Stimulated activated naive CD8-positive, alpha-beta T cell treated with anti-CD3 and anti-CD28 coated beads, Interleukin-15, Interleukin-2, amounts not matched to agents 100 ng/mL and 50 ng/mL, for 24 hours (primary cell): Measurements from ENCODE around the gene METTL25.

Source experiments
- H3K27ac Mint-ChIP-seq: one replicate; pipeline ENCODE4 v1.8.0; 2021; ENCODE audit warnings: mild to moderate bottlenecking, mixed read lengths
- H3K27me3 Mint-ChIP-seq: one replicate; pipeline ENCODE4 v1.8.0; 2021; ENCODE audit warnings: mixed read lengths
- H3K36me3 Mint-ChIP-seq: one replicate; pipeline ENCODE4 v1.8.0; 2021; ENCODE audit warnings: low read depth, mixed read lengths
- H3K4me1 Mint-ChIP-seq: one replicate; pipeline ENCODE4 v1.8.0; 2021; ENCODE audit warnings: low read depth, mixed read lengths
- H3K4me3 Mint-ChIP-seq: one replicate; pipeline ENCODE4 v1.8.0; 2021; ENCODE audit warnings: mild to moderate bottlenecking, mixed read lengths
- H3K9me3 Mint-ChIP-seq: one replicate; pipeline ENCODE4 v1.8.0; 2021; ENCODE audit warnings: mixed read lengths

METTL25 gene

GRCh38 chr12:82426586-82426985 lies 68.3 kb downstream of the METTL25 start:
- Mint-ChIP-seq H3K4me3 (no peak overlapping the region), H3K27me3 (no peaks in the 10 kb centered on the region), H3K27ac (no peak overlapping the region), H3K4me1 (peaks cover 10% of the 10 kb centered on the region), H3K36me3 (peaks cover 7% of the 10 kb centered on the region), H3K9me3 (no peaks in the 10 kb centered on the region)

- Mint-ChIP-seq H3K36me3 (peaks cover 7% of the 10 kb centered on the region), H3K4me1 (peaks cover 3% of the 10 kb centered on the region), H3K27ac (no peak overlapping the region), H3K27me3 (no peaks in the 10 kb centered on the region), H3K9me3 (no peaks in the 10 kb centered on the region), H3K4me3 (no peak overlapping the region)
Measured at GRCh38 chr12:82430541-82431145, 72.3 kb downstream of the METTL25 start.

- no peaks in the 10 kb centered on the region for H3K9me3 Mint-ChIP-seq
- no peaks in the 10 kb centered on the region for H3K27me3 Mint-ChIP-seq
- H3K4me3 Mint-ChIP-seq, result no peak overlapping the region
- peaks cover 7% of the 10 kb centered on the region for H3K4me1 Mint-ChIP-seq
- peaks cover 18% of the 10 kb centered on the region for H3K36me3 Mint-ChIP-seq
- H3K27ac Mint-ChIP-seq, result no peak overlapping the region
Measured at GRCh38 chr12:82434392-82434911, 76.1 kb downstream of the METTL25 start.

- no peaks in the 10 kb centered on the region for H3K27me3 Mint-ChIP-seq
- H3K4me3 Mint-ChIP-seq, result no peak overlapping the region
- peaks cover 31% of the 10 kb centered on the region for H3K36me3 Mint-ChIP-seq
- no peak overlapping the region for H3K27ac Mint-ChIP-seq
- peaks cover 7% of the 10 kb centered on the region for H3K4me1 Mint-ChIP-seq
- H3K9me3 Mint-ChIP-seq, result no peaks in the 10 kb centered on the region
Measured at GRCh38 chr12:82436354-82436753, 78.0 kb downstream of the METTL25 start.

- no peak overlapping the region for H3K27ac Mint-ChIP-seq
- H3K27me3 Mint-ChIP-seq, result no peaks in the 10 kb centered on the region
- H3K9me3 Mint-ChIP-seq, result no peaks in the 10 kb centered on the region
- H3K4me1 Mint-ChIP-seq, result peaks cover 7% of the 10 kb centered on the region
- no peak overlapping the region for H3K4me3 Mint-ChIP-seq
- peaks cover 44% of the 10 kb centered on the region for H3K36me3 Mint-ChIP-seq
Measured at GRCh38 chr12:82437744-82438143, 79.4 kb downstream of the METTL25 start.

- Mint-ChIP-seq H3K36me3 (peaks cover 49% of the 10 kb centered on the region), H3K9me3 (no peaks in the 10 kb centered on the region), H3K27ac (peak overlapping the region; percentile 12), H3K4me1 (peaks cover 7% of the 10 kb centered on the region), H3K4me3 (no peak overlapping the region), H3K27me3 (no peaks in the 10 kb centered on the region)
Measured at GRCh38 chr12:82438356-82438755, 80.0 kb downstream of the METTL25 start.

GRCh38 chr12:82440885-82441284 lies 82.6 kb downstream of the METTL25 start:
- Mint-ChIP-seq H3K36me3 (peaks cover 62% of the 10 kb centered on the region), H3K4me3 (no peak overlapping the region), H3K4me1 (peaks cover 7% of the 10 kb centered on the region), H3K27ac (no peak overlapping the region), H3K27me3 (no peaks in the 10 kb centered on the region), H3K9me3 (no peaks in the 10 kb centered on the region)

- no peak overlapping the region for H3K4me3 Mint-ChIP-seq
- no peaks in the 10 kb centered on the region for H3K9me3 Mint-ChIP-seq
- H3K4me1 Mint-ChIP-seq, result no peaks in the 10 kb centered on the region
- H3K27ac Mint-ChIP-seq, result no peak overlapping the region
- no peaks in the 10 kb centered on the region for H3K27me3 Mint-ChIP-seq
- peaks cover 6% of the 10 kb centered on the region for H3K36me3 Mint-ChIP-seq
Measured at GRCh38 chr12:82448911-82449578, 90.7 kb downstream of the METTL25 start.

- no peaks in the 10 kb centered on the region for H3K9me3 Mint-ChIP-seq
- H3K27me3 Mint-ChIP-seq, result no peaks in the 10 kb centered on the region
- no peak overlapping the region for H3K27ac Mint-ChIP-seq
- peaks cover 30% of the 10 kb centered on the region for H3K36me3 Mint-ChIP-seq
- no peak overlapping the region for H3K4me3 Mint-ChIP-seq
- no peaks in the 10 kb centered on the region for H3K4me1 Mint-ChIP-seq
Measured at GRCh38 chr12:82456633-82457032, 98.3 kb downstream of the METTL25 start.

GRCh38 chr12:82458101-82458500 lies 99.8 kb downstream of the METTL25 start:
- H3K36me3 Mint-ChIP-seq, result peaks cover 30% of the 10 kb centered on the region
- no peaks in the 10 kb centered on the region for H3K9me3 Mint-ChIP-seq
- H3K4me3 Mint-ChIP-seq, result no peak overlapping the region
- H3K4me1 Mint-ChIP-seq, result no peaks in the 10 kb centered on the region
- H3K27ac Mint-ChIP-seq, result no peak overlapping the region
- no peaks in the 10 kb centered on the region for H3K27me3 Mint-ChIP-seq

- H3K9me3 Mint-ChIP-seq, result no peaks in the 10 kb centered on the region
- H3K4me1 Mint-ChIP-seq, result no peaks in the 10 kb centered on the region
- H3K27ac Mint-ChIP-seq, result no peak overlapping the region
- H3K36me3 Mint-ChIP-seq, result peaks cover 42% of the 10 kb centered on the region
- no peaks in the 10 kb centered on the region for H3K27me3 Mint-ChIP-seq
- H3K4me3 Mint-ChIP-seq, result no peak overlapping the region
Measured at GRCh38 chr12:82461393-82461792, 103.1 kb downstream of the METTL25 start.

- H3K36me3 Mint-ChIP-seq, result peaks cover 43% of the 10 kb centered on the region
- H3K4me3 Mint-ChIP-seq, result no peak overlapping the region
- H3K4me1 Mint-ChIP-seq, result no peaks in the 10 kb centered on the region
- no peaks in the 10 kb centered on the region for H3K9me3 Mint-ChIP-seq
- H3K27ac Mint-ChIP-seq, result no peak overlapping the region
- no peaks in the 10 kb centered on the region for H3K27me3 Mint-ChIP-seq
Measured at GRCh38 chr12:82461836-82462235, 103.5 kb downstream of the METTL25 start.

GRCh38 chr12:82468563-82468962 lies 110.2 kb downstream of the METTL25 start:
- H3K4me3 Mint-ChIP-seq, result no peak overlapping the region
- H3K36me3 Mint-ChIP-seq, result peaks cover 79% of the 10 kb centered on the region
- H3K27me3 Mint-ChIP-seq, result no peaks in the 10 kb centered on the region
- peaks cover 12% of the 10 kb centered on the region for H3K9me3 Mint-ChIP-seq
- H3K27ac Mint-ChIP-seq, result no peak overlapping the region
- H3K4me1 Mint-ChIP-seq, result no peaks in the 10 kb centered on the region

GRCh38 chr12:82470906-82471512 lies 112.7 kb downstream of the METTL25 start:
- H3K4me1 Mint-ChIP-seq, result no peaks in the 10 kb centered on the region
- no peaks in the 10 kb centered on the region for H3K27me3 Mint-ChIP-seq
- no peak overlapping the region for H3K4me3 Mint-ChIP-seq
- peaks cover 12% of the 10 kb centered on the region for H3K9me3 Mint-ChIP-seq
- peaks cover 85% of the 10 kb centered on the region for H3K36me3 Mint-ChIP-seq
- no peak overlapping the region for H3K27ac Mint-ChIP-seq

- Mint-ChIP-seq H3K36me3 (peaks cover 76% of the 10 kb centered on the region), H3K4me1 (no peaks in the 10 kb centered on the region), H3K27ac (no peak overlapping the region)
Measured at GRCh38 chr12:82473111-82473754, 114.9 kb downstream of the METTL25 start.

More at GRCh38 chr12:82473111-82473754, 114.9 kb downstream of the METTL25 start:
- no peak overlapping the region for H3K4me3 Mint-ChIP-seq
- no peaks in the 10 kb centered on the region for H3K27me3 Mint-ChIP-seq
- H3K9me3 Mint-ChIP-seq, result peaks cover 12% of the 10 kb centered on the region
